HL-60 (cell line): ENCODE data around the gene NR2E3.

Experiments used
- CTCF ChIP-seq: IDR thresholded peaks from one replicate; pipeline ENCODE4 v1.5.1; 2011; ENCODE audit warnings: low read length, control low read depth, inconsistent platforms; ENCODE audit not compliant: insufficient read depth
- GABPA ChIP-seq: IDR thresholded peaks from 2 replicates; pipeline ENCODE4 v1.6.1; 2012; ENCODE audit warnings: low read depth
- POLR2AphosphoS5 ChIP-seq: IDR thresholded peaks from 2 replicates; pipeline ENCODE4 v1.6.1; 2012; ENCODE audit warnings: low read depth
- REST ChIP-seq: IDR thresholded peaks from 2 replicates; pipeline ENCODE4 v1.6.1; 2012; ENCODE audit warnings: low read depth; ENCODE audit not compliant: insufficient replicate concordance
- SPI1 ChIP-seq: IDR thresholded peaks from 2 replicates; pipeline ENCODE4 v1.6.1; 2012; ENCODE audit warnings: low read depth, mild to moderate bottlenecking, borderline replicate concordance

- no peak for TF ChIP-seq CTCF
- no peak for TF ChIP-seq POLR2AphosphoS5
- no peak for TF ChIP-seq REST
- TF ChIP-seq GABPA, result no peak
- no peak for TF ChIP-seq SPI1
These were observed 6.1 kb upstream of the NR2E3 start for GRCh38 chr15:71804226-71804625.
